Large intestine (tissue), 3 donors: ENCODE data around the gene KPNA1. TPM values are rescaled to one million over a fixed set of nuclear protein-coding genes. Genes with fewer than 3 reads are reported as not detected.

Source experiments
- DNase-seq, 2 donors: peaks; one replicate each; pipeline versions ENCODE4 v3.0.0 to v3.0.0-alpha.2; 2013
- H3K27ac ChIP-seq: one replicate; pipeline ENCODE4 v1.5.1; 2013; ENCODE audit warnings: low read length
- H3K27me3 ChIP-seq: 2 replicates; pipeline ENCODE4 v1.6.1; 2013; ENCODE audit warnings: low read length; ENCODE audit not compliant: control insufficient read depth, insufficient read depth
- H3K36me3 ChIP-seq: 2 replicates; pipeline ENCODE4 v1.6.1; 2013; ENCODE audit warnings: low read length; ENCODE audit not compliant: control insufficient read depth, insufficient read depth
- H3K4me1 ChIP-seq: one replicate; pipeline ENCODE4 v1.6.1; 2013; ENCODE audit warnings: low read length; ENCODE audit not compliant: control insufficient read depth, insufficient read depth
- H3K4me3 ChIP-seq: one replicate; pipeline ENCODE4 v1.5.1; 2013; ENCODE audit warnings: low read length
- H3K9me3 ChIP-seq: one replicate; pipeline ENCODE4 v1.6.1; 2013; ENCODE audit warnings: mild to moderate bottlenecking, low read depth, low read length, moderate library complexity; ENCODE audit not compliant: control insufficient read depth
- WGBS: methylation state at CpG from one replicate; pipeline ENCODE4 v1.1.5; 2013; ENCODE audit warnings: low lambda C conversion rate; ENCODE audit not compliant: insufficient coverage; 5-methylcytosine and 5-hydroxymethylcytosine counted together
- polyA plus RNA-seq: library from polyadenylated mRNA; unstranded; fragments of 120-200 nt; gene quantifications from one replicate; pipeline ENCODE4 v1.2.1, GENCODE V29; 2013

The KPNA1 gene
- polyA plus RNA-seq, 1 donor: 35.0 TPM

- Histone ChIP-seq H3K36me3 (peaks cover 34% of the 10 kb centered on the region), H3K27ac (no peak overlapping the region), H3K27me3 (no peaks in the 10 kb centered on the region), H3K9me3 (peaks cover 5% of the 10 kb centered on the region), H3K4me3 (no peak overlapping the region), H3K4me1 (no peaks in the 10 kb centered on the region)
- WGBS: no CpG with 5 or more reads among the region's 2 CpGs
- DNase-seq: no peak
Observed at GRCh38 chr3:122427857-122428471, 86.8 kb downstream of the KPNA1 start.

- Histone ChIP-seq H3K27ac (no peak overlapping the region), H3K36me3 (peaks cover 26% of the 10 kb centered on the region), H3K4me1 (peaks cover 8% of the 10 kb centered on the region), H3K4me3 (no peak overlapping the region), H3K9me3 (no peaks in the 10 kb centered on the region), H3K27me3 (no peaks in the 10 kb centered on the region)
- DNase-seq: no peak
- no CpG with 5 or more reads among the region's 2 CpGs for WGBS
Observed at GRCh38 chr3:122421836-122422235, 92.9 kb downstream of the KPNA1 start.

- no peak overlapping the region for H3K4me3 ChIP-seq
- no peaks in the 10 kb centered on the region for H3K9me3 ChIP-seq
- H3K27me3 ChIP-seq: no peaks in the 10 kb centered on the region
- H3K36me3 ChIP-seq: peaks cover 19% of the 10 kb centered on the region
- no peak overlapping the region for H3K27ac ChIP-seq
- WGBS: no CpG with 5 or more reads among the region's 4 CpGs
- no peak for DNase-seq
- H3K4me1 ChIP-seq: peaks cover 8% of the 10 kb centered on the region
Observed at GRCh38 chr3:122421101-122421500, 93.6 kb downstream of the KPNA1 start.

GRCh38 chr3:122416966-122417365 is 97.8 kb downstream of the KPNA1 start:
- Histone ChIP-seq H3K4me1 (peaks cover 17% of the 10 kb centered on the region), H3K27ac (peak overlapping the region; percentile 96), H3K36me3 (peaks cover 3% of the 10 kb centered on the region), H3K4me3 (peak overlapping the region; percentile 91), H3K9me3 (no peaks in the 10 kb centered on the region), H3K27me3 (no peaks in the 10 kb centered on the region)
- DNase-seq: peak; percentile 4 to 7
- no CpG with 5 or more reads among the region's 14 CpGs for WGBS

DNA sequence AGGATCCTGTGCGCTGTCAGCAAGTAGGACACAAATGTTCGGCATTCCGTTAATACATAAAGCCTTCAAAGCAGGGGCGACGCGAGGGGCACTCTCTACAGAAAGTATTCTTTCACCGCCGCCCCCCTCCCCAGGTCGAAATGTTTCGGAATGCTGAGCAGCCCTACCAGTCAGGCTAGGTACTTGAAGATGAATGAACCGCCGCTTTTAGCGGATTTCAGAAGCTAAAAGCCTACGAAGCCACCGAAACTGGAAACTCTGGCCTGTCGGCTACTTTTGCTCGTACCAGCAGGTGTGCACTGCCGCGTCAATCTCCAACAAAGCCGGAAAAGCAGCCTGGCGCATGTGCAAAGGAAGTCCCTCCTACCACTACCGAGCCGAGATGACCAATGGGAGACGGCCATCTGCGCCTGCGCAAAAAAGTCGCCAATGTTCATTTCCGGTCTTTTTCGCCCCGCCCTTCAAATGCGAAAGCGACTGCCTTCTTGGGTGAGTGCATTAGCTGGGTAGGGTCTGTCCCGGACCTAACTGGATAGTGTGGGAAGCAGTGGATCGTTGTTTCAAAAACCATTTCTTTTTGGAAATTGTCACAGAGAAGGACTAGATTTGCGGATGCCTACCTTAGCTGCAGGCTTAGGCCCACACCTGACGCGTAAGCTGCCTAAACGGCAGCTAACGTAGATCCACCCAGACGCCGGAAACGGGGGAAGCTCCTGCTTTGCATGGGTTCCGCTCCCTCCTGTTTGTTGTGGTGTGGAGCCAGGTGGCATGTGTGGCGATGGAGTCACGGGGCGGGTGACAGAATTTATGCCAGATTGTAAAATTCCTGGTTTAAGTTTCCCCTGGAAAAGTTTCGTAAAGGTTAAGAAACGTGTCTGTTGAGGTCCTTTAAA is 98.7 kb downstream of the KPNA1 start, which contains the start of gene WDR5B:
Gene WDR5B (minus strand): TSS at position 301 of the 893 bp plus-strand sequence. CDS start 534 bp downstream, outside the sequence.
- H3K9me3 ChIP-seq: no peaks in the 10 kb centered on the region
- peaks cover 4% of the 10 kb centered on the region for H3K36me3 ChIP-seq
- H3K27me3 ChIP-seq: no peaks in the 10 kb centered on the region
- peak within 1 kb of the TSS; percentile 96 for H3K27ac ChIP-seq
- peak within 1 kb of the TSS; percentile 91 for H3K4me3 ChIP-seq
- DNase-seq: peak; percentile 98 to 99
- no CpG with 5 or more reads among the region's 48 CpGs for WGBS
- H3K4me1 ChIP-seq: peaks cover 17% of the 10 kb centered on the region

GRCh38 chr3:122415104-122415744 is 99.5 kb downstream of the KPNA1 start:
- H3K27me3 ChIP-seq: no peaks in the 10 kb centered on the region
- DNase-seq: peak; percentile 26 to 56
- peaks cover 17% of the 10 kb centered on the region for H3K4me1 ChIP-seq
- no peaks in the 10 kb centered on the region for H3K9me3 ChIP-seq
- peaks cover 11% of the 10 kb centered on the region for H3K36me3 ChIP-seq
- H3K27ac ChIP-seq: peak overlapping the region; percentile 96
- WGBS: 80% methylated on average over 1 of the region's 10 CpGs
- peak overlapping the region; percentile 91 for H3K4me3 ChIP-seq

- peaks cover 19% of the 10 kb centered on the region for H3K36me3 ChIP-seq
- WGBS: 92% methylated on average over 2 of the region's 3 CpGs
- H3K4me1 ChIP-seq: peaks cover 17% of the 10 kb centered on the region
- H3K4me3 ChIP-seq: no peak overlapping the region
- no peaks in the 10 kb centered on the region for H3K9me3 ChIP-seq
- no peaks in the 10 kb centered on the region for H3K27me3 ChIP-seq
- DNase-seq: no peak
- H3K27ac ChIP-seq: no peak overlapping the region
Observed at GRCh38 chr3:122414391-122414790, 100.3 kb downstream of the KPNA1 start.

DNA sequence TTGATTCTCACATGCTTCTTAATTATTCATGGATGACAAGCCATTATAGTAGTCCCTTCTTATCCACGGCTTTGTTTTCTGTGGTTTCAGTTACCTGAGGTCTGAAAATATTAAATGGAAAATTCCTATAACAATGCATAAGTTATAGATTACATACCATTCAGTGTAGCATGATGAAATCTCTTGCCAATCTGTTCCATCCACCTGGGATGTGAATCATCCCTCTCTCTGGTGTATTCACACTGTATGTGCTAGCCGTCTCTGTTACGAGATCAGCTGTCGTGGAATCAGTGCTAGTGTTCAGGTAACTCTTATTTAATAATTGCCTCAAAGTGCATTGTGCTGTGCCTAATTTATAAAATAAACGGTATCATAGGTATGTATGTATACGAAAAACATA is 104.1 kb downstream of the KPNA1 start:
- 100% methylated on average over 1 of the region's 6 CpGs for WGBS
- Histone ChIP-seq H3K9me3 (no peaks in the 10 kb centered on the region), H3K4me1 (peaks cover 9% of the 10 kb centered on the region), H3K27me3 (no peaks in the 10 kb centered on the region), H3K4me3 (no peak overlapping the region), H3K27ac (no peak overlapping the region), H3K36me3 (peaks cover 41% of the 10 kb centered on the region)
- DNase-seq: no peak

DNA sequence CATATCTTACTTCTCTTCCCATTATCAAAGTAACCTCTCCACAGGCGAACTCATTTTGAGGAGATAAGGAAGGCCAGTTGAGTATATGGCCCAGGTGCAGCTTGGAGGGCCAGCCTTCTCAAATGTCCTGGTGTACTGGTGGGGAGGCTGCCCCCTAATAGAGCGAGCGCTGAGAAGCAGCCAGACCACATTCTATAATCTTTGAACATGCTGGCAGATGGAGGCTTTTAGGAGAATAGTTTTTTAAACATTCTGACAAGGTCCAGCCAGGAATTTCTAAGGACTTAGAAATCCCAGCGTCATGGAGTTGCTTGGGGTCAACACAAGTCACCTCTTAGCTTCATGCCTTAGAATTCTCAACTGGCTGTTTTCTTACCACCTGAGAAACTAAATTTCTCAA is 104.6 kb downstream of the KPNA1 start:
- Histone ChIP-seq H3K36me3 (peaks cover 45% of the 10 kb centered on the region), H3K27me3 (no peaks in the 10 kb centered on the region), H3K27ac (no peak overlapping the region), H3K4me3 (no peak overlapping the region), H3K9me3 (no peaks in the 10 kb centered on the region), H3K4me1 (peaks cover 7% of the 10 kb centered on the region)
- no peak for DNase-seq
- 100% methylated on average over 3 of the region's 4 CpGs for WGBS

DNA sequence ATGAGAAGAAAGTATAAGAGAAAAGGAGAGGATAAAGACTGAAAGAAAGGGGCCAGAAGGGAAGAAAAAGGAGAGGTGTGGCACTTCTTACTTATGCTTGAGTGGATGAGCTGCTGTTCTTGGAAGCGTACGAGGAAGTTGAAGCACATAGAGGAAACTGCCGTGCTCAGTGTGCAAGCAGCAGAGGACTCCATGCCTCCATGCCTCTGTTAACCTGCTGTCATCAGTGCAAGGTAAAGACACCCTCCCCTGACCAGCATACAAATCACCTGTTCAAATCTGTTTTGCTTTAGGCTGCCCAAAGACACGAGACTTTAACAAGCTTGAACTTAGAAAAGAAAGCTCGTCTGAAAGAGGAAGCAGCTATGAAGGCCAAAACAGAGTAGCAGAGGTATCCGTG is 105.3 kb downstream of the KPNA1 start:
- H3K27me3 ChIP-seq: no peaks in the 10 kb centered on the region
- no peaks in the 10 kb centered on the region for H3K9me3 ChIP-seq
- no peak overlapping the region for H3K27ac ChIP-seq
- WGBS: 84% methylated on average over 2 of the region's 6 CpGs
- no peak overlapping the region for H3K4me3 ChIP-seq
- peaks cover 50% of the 10 kb centered on the region for H3K36me3 ChIP-seq
- DNase-seq: no peak
- H3K4me1 ChIP-seq: no peaks in the 10 kb centered on the region
